Measurements from ENCODE around the gene JTB.

The JTB gene

GRCh38 chr1:153978274-153978909, 918 bp upstream of the JTB start:
- no peak for DNase-seq

- no peak for DNase-seq
Observed at GRCh38 chr1:153976819-153977249, 640 bp downstream of the JTB start.

DNA sequence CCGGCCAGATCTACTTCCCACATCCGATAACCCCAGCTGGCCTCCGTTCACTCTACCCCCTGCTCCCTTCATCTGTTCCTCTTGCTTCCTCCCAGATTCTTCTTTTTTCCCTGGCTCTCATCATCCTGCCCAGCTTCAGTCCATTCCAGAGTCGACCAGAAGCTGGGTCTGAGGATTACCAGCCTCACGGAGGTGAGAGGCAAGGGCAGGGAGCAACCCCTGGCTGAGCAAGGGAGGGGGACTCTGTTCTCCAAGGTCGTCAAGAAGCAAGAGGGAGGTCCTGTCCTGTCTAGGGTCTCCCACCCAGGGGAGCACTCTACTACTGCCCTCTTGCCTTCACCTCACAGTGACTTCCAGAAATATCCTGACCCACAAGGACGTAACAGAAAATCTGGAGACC, 3.9 kb downstream of the JTB start:
- no peak for DNase-seq

DNA sequence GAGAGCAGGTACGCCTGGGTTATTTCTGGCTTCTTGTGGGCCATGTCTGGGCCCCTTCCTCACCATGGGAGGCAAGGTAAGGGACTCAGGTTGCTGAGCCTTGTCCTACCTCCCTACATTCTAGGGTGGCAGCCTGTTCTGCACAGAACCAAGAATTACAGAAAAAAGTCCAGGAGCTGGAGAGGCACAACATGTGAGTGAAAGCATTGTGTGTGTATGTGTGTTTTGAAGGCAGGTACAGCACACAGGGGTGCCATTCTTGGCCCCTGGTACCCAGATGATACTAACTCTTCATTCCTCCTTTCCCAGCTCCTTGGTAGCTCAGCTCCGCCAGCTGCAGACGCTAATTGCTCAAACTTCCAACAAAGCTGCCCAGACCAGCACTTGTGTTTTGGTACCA, 4.4 kb downstream of the JTB start:
- no peak for DNase-seq

DNA sequence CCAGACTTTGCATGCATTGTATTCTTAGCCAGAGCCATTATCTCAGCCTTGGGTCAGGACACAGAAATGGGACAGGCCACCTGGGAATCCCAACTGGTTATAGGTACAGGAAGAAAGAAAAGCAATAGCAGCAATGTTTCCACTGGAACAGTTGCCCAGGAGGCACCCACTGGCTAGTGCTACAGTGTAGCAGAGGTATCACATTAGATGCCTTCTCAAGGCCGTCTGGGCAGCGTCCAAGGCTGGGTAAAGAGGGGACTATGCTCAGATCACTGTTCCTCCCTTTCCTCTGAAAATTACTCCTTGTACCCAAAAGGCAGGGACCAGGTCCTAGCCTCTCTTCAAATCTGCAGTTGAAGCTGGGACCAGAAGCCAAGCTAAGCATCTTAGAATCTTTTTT, 7.1 kb downstream of the JTB start:
- DNase-seq, result no peak

- DNase-seq, result no peak
Observed at GRCh38 chr1:153968972-153969371, 8.5 kb downstream of the JTB start.

DNA sequence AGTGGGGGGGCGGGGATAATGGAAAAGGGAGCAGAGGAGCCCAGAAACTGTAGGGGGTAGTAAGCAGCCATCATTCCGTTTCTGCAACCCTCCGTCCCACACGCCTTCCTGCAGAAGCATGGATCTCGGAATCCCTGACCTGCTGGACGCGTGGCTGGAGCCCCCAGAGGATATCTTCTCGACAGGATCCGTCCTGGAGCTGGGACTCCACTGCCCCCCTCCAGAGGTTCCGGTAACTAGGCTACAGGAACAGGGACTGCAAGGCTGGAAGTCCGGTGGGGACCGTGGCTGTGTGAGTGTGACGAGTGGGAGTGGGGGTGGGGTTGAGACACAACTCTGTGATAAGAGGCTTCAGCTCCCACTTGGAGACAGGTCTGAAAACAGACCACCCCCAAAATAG, 9.1 kb downstream of the JTB start:
- DNase-seq, result no peak

DNA sequence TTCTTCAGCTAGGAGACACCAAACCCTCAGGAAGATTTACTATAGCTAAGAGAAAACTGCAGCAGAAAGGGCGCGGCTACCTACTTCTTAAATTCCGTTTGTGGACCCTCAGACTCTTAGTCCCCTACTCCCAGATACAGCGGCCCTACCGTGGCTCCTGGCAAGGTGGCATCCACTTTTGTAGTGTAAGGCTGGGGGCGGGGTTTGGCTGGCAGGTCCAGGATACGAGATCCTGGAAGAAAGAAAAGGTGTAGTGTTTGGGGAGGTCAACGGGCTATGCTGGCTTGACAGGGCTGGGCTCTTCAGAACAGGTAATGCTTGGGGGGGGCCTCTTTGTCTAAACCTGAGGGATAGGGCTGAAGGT, 9.5 kb downstream of the JTB start:
- no peak for DNase-seq

- DNase-seq, result peak; percentile 81
Observed at GRCh38 chr1:153967107-153967999, 10.1 kb downstream of the JTB start, which contains the start of gene CREB3L4. Gene CREB3L4, plus strand, starts transcription at chr1:153967902. Its CDS starts 624 bp downstream, at chr1:153968526.

DNA sequence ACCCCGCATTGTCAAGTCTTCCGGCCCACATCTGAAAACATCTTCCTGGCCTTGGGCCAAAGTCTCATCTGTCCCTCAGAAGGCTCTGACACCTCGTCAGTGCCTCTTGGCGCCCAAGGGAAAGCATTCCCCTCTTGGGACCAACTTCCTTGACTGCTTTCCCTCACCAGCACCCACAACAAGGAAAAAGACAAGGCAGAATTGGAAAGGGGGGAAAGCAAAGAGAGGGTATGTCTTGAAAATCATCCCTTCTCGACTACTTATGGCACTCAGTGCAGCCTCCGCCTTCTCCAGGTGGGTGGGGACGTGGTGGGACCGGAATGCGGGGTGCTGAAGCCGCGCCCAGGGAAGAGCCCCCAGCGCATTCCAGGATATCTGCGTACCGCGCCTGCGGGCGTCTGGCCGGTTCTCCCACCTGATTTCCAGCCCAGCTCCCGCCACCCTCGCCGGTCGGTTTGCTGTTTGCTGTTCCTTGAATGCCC, 13.6 kb downstream of the JTB start:
- DNase-seq, result no peak

DNA sequence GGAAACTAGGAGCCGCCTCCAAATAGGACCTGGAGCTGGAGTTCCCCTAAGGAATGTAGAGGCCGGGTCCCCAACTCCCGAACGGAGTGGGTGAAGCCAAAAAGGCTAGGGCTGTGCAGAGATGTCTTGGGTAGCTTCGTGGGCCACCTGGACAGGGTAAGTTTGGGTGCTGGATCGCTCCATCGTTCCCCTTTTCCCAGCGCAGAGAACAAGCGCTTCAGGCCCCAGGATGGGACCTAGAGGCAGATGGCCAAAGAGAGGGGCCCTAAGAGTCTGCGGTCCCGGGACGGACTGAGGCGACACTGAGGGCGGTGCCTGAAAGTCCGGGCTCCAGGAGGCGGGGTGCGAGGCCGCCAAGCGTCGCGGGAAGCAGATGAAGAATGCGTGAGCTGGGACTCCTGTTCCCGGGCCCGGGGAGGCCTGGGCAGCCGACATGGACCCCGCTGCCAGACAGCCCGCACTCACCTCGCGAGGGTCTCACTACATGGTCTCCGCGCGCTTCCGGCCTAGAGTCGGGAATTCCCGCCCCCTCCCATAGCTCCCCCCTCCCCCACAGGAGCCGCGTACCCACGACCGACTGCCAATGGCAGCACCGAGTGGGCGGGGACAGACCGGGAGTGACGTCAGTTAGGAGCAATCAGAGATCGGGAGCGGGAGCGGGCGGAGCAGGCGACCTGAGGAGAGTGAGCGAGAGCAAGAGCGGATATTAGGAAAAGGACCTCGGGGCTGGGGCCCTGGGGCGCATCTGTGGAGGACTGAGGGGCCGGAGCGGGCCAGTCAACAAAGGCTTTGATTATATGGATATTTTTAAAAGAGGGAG, 14.2 kb downstream of the JTB start, which contains the start of gene SLC39A1:
TSS of gene SLC39A1 (minus strand) at position 508 of the 820 bp plus-strand sequence. CDS start 822 bp downstream, outside the sequence.
- DNase-seq, result peak; percentile 95

DNA sequence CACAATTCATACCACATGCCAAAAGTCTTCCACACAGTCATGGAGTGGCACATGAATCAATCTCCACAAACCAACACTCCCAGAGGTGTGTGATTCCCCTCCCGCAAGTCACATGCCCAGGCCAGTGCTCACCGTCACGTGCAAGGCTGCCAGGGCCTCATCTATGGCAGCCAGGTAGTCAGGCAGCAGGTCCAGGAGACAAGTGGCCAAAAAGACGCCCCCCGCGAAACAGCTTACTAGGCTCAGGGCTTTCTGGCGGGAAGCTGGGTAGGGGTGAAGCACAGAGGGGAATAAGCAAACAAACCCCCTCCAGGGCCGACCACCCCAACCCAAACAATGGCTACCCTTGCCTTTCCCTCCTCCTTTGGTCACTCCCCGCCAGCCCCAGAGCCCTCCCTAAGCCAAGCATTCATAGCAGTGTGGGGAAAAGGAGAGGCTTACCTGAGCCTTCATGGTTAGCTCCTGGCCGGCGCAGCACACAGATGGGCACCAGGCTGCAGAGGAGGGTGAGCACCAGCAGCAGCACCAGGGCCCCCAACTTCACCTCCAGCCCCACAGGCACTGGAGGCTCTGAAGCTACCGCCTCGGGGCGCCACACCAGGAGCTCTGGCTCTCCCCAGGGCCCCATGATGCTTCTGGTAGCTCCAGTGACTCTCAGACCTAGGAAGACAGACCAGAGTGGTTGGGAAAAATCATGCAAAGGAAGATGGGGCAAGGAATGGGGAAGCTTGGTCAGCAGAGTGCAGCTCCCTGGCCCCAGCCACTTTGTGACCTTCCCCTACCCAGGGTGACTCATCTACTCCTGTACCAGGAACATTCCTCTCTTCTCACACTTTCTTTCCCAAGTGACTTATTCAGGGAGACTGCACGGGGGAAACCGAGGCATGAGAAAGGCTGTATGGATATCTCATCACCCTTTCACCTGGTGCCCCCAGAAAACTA, 15.1 kb downstream of the JTB start:
- DNase-seq, result no peak

- DNase-seq, result no peak
Observed at GRCh38 chr1:153961421-153961820, 16.1 kb downstream of the JTB start.

DNA sequence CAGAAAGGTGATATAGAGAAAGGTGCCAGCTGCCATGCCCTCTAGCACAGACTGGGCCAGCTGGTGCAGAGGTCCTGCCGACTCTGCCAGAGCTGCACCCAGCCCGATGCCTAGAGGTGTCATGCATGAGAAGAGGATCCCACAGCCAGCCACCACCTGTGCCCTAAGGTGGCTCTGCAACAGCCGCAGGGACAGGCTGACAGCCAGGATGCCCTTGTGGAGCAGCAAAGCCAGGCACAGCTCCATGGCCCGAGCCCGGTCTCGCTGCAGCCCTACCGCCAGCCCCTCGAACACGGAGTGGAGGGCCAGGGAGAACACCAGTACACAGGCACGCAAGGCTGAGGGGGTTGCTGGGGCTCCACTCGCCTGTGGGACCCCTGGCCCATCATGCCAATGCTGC, 17.3 kb downstream of the JTB start:
- no peak for DNase-seq

DNA sequence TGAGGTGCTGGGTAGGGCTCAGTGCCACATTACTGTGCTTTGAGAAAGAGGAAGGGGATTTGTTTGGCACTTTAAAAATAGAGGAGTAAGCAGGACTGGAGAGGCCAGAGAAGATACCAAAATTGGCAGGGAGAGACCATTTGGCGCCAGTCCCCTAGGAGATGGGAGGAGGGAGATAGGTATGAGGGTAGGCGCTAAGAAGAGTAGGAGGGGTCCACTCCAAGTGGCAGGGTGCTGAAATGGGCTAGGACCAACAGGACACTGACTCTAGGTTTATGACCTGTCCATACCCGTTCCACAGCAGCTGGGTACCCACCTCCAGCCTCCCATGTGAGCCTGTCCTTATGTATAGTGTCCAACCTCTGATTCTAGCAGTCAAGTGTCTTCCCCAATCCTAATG, 18.0 kb downstream of the JTB start:
- DNase-seq, result no peak

DNA sequence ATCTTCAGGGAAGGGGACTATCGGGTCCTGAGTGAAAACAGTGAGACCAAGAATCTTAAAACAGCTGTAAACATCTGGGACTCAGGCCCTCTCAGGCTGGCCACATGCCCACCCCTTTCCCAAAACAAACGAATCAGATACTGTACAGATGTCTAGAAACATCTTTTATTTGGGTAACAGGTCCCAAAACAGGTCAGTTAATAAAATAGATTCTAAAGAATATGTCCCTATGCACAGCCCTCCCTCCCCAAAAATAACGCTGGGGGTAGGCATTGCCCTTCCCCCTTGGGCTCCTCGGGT, 18.6 kb downstream of the JTB start:
- DNase-seq, result no peak

DNA sequence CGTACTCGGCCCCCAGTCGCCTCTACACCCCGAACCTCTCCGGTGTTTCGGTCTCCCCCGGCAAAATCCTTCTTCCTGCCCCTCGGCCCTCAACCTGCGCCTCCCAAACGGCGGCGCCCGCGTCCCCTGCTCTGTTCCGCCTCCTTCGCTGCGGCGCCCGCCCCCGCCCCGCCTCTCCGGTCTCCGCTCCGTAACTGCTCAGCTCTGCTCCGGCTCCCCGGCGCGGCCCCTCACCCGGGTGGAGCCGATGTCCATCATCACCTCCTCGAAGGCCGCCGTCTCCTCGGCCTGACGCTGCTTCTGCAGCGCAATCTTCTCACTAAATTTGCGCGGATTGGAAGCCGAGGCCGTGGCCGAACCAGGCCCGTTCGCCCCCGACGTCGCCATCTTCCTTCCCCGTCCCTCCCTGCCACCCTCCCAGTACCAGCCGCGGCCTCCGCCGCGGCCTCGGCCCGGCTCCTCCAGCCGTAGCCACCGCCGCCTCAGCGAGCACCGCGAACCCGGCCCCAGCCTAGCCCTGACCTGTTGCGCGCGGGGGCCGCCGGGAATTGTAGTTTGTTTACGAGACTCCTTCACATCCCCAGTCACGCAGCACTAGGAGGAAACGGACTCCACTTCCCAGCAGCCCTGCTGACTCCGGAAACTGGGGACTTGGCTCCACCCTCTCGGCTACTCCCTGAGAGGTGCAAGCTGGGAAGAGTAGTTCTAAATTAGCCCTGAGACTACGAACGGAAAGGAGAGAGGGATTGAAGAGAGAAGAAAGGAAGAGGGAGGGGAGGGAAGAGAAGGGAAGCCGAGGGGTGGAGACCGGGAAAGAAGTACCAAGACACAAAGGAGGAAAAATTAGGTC, 19.1 kb downstream of the JTB start, which contains the start of gene CRTC2:
TSS of gene CRTC2 (minus strand) at position 502 of the 850 bp plus-strand sequence. CDS start at position 387, 115 bp downstream.
- peak; percentile 99 for DNase-seq

DNA sequence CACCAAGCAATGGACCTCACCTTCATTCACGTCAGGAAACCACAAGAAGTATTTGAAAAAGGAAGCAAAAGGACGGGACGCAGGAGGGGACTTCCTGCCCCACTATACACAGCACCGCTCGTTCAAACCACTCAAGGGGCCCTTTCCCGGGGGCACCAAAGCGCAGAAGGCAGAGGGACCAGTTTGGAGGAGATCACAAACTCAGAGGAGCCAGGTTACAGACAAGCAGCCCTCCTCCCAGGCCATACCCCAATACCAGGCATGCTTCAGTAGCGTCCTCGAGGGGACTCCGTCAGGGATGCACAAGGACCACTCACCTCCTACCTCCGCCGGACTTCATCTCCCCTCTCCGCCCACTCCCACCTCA, 19.7 kb downstream of the JTB start:
- no peak for DNase-seq

GRCh38 chr1:153956997-153957715, 20.3 kb downstream of the JTB start:
- DNase-seq, result no peak

DNA sequence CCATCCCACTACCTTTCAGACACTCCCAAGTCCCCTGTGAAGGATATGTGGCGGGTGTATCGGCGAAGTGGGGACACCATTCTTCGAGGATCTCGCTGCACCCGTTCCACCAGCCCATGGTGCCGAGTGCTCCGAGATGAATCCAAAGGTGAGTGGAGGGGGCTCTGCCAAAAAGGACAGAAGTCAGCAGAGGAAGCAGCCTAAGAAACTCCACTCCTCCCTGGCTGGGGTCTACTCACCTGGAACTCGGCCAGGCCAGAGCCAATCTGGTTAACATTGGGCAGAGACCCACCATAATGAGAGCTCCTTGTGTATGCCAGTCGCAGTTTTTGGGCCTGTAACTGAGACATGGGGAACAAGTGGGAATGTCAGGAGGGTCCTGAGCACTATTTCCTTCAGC, 22.6 kb downstream of the JTB start:
- DNase-seq, result no peak
